Loucy (cell line): Measurements from ENCODE around the gene AGO3.

Experiments
- H2AFZ ChIP-seq: fragments of 200-600 bp; sonication (generic); 2 replicates; pipeline ENCODE4 v1.6.0; 2016; ENCODE audit warnings: antibody characterized with exemption, mild to moderate bottlenecking, low read length, moderate library complexity
- H3F3A ChIP-seq: fragments of 200-600 bp; 2 replicates; pipeline ENCODE4 v1.6.0; 2016; ENCODE audit warnings: antibody characterized with exemption, low read depth, mild to moderate bottlenecking
- H3K27me3 ChIP-seq: fragments of 200-600 bp; sonication (generic); 2 replicates; pipeline ENCODE4 v1.6.1; 2014; ENCODE audit warnings: low read length, mild to moderate bottlenecking; ENCODE audit not compliant: insufficient read depth, poor library complexity, severe bottlenecking
- H3K36me3 ChIP-seq: fragments of 200-600 bp; sonication (generic); 2 replicates; pipeline ENCODE4 v1.6.1; 2016; ENCODE audit warnings: low read length; ENCODE audit not compliant: insufficient read depth
- H3K4me1 ChIP-seq: fragments of 200-600 bp; sonication (generic); 2 replicates; pipeline ENCODE4 v1.5.1; 2014; ENCODE audit warnings: low read length, mild to moderate bottlenecking; ENCODE audit not compliant: insufficient read depth, poor library complexity, severe bottlenecking
- H3K4me2 ChIP-seq: fragments of 200-600 bp; sonication (generic); 2 replicates; pipeline ENCODE4 v1.6.0; 2014; ENCODE audit warnings: antibody characterized with exemption, low read length, low read depth, mild to moderate bottlenecking; ENCODE audit not compliant: poor library complexity, severe bottlenecking
- H3K4me3 ChIP-seq: fragments of 200-600 bp; sonication (generic); 2 replicates; pipeline ENCODE4 v1.5.1; 2014; ENCODE audit warnings: low read length, mild to moderate bottlenecking, mixed read lengths; ENCODE audit not compliant: poor library complexity, severe bottlenecking
- H3K79me2 ChIP-seq: fragments of 200-600 bp; sonication (generic); 2 replicates; pipeline ENCODE4 v1.6.1; 2014; ENCODE audit warnings: low read length; ENCODE audit not compliant: insufficient read depth
- H3K9ac ChIP-seq: fragments of 200-600 bp; sonication (generic); 2 replicates; pipeline ENCODE4 v1.6.0; 2014; ENCODE audit warnings: mild to moderate bottlenecking, low read depth, low read length, moderate library complexity; ENCODE audit not compliant: poor library complexity, severe bottlenecking
- H3K9me2 ChIP-seq: fragments of 200-600 bp; sonication (generic); replicated peaks from 2 replicates; pipeline ENCODE4 v1.6.1; 2016; ENCODE audit warnings: low read depth, low read length, mixed read lengths
- H3K9me3 ChIP-seq: fragments of 200-600 bp; sonication (generic); 2 replicates; pipeline ENCODE4 v1.6.1; 2014; ENCODE audit warnings: mild to moderate bottlenecking, antibody characterized with exemption, low read length, low read depth; ENCODE audit not compliant: insufficient read depth
- H4K20me1 ChIP-seq: fragments of 200-600 bp; sonication (generic); 2 replicates; pipeline ENCODE4 v1.6.0; 2014; ENCODE audit warnings: antibody characterized with exemption, low read length, mild to moderate bottlenecking; ENCODE audit not compliant: insufficient read depth, poor library complexity, severe bottlenecking
- EZH2phosphoT487 ChIP-seq: fragments of 200-600 bp; IDR thresholded peaks from 2 replicates; pipeline ENCODE4 v1.6.1; 2018; ENCODE audit warnings: antibody characterized with exemption, mild to moderate bottlenecking, moderate library complexity, borderline replicate concordance
- TF ChIP-seq, protein P1 (sequence below): fragments of 200-600 bp; sonication (generic); conservative IDR thresholded peaks from 2 replicates; pipeline ENCODE4 v1.5.1; 2014; ENCODE audit warnings: mild to moderate bottlenecking, antibody characterized with exemption, low read length

The AGO3 gene

DNA sequence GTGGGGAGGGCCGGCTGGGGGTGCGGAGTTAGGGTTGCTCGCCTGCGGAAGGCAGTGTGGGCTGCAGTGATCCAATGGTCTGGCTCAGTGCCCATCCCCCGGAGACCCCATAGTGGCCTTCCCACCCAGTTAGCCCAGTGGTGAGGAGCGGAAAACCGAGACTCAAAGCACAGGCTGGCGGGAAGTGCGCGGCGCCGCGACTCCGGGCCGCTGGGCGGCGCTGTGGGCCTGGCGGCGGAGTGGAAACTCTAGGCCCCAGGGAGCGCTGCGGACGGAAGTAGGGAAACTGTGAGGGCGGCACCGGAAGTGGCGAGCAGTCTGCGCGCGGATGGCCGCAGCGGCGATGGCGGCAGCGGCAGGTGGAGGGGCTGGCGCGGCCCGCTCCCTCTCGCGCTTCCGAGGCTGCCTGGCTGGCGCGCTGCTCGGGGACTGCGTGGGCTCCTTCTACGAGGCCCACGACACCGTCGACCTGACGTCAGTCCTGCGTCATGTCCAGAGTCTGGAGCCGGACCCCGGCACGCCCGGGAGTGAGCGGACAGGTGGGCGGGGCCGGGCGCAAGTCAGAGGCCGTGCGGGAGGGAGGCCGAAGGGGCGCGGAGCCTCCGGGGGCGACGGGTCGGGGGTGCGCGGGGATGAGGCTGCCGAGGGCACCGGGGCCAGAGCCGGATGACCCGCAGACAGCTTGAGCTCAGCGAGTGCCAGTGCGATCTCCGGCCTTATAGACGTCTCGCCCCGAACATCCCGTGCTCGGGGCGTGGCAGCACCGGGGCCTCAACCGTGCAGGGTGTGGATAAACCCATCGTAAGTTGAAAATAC lies 157.9 kb downstream of the AGO3 start, which contains the start of gene ADPRS:
Gene ADPRS, plus strand, starts transcription at position 316 of the 816 bp plus-strand sequence. Its CDS starts 13 bp downstream, at position 329.
- Histone ChIP-seq H3F3A (no peaks in the 10 kb centered on the region), H3K79me2 (peaks cover 41% of the 10 kb centered on the region)

DNA sequence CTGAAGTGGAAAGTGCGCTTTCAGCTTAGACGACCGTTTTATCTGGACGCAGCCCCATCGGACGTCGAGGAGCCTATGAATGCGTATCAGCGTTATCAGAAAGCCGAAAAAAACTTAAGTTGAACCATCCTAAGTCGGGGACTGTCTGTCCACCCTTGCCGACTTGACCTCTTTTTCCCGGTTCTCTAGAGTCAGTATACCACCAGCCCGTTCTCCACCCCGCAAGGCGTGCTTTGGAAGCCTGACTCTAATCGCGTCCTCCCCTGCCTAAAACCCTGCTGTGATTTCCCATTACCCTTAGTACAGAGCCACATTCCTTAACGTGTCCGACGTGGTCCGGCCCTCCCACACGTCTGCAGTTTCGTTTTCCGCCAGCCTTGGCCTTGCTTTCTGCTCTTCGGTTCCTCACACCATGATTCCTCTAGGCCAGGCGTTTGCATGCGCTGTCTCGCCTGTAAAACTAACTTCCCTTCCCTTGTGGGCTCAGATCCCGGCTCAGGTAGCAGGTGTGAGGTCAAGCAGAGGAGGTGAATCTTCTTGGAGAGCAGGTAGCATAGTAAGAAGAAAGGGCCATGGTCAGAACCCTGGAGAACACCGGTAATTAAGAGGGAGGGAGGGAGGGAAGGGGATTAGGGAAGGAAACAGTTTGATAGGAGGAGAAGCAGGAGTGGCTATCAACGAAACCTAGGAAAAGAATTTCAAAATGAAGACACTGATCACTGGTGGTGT lies 158.7 kb downstream of the AGO3 start:
- H3K4me2 ChIP-seq = peak overlapping the region; percentile 100
- peak overlapping the region; percentile 93 for H3K4me3 ChIP-seq
- peaks cover 16% of the 10 kb centered on the region; the same call in 1 of the 2 replicates for H3K36me3 ChIP-seq
- TF ChIP-seq, protein P1, sequence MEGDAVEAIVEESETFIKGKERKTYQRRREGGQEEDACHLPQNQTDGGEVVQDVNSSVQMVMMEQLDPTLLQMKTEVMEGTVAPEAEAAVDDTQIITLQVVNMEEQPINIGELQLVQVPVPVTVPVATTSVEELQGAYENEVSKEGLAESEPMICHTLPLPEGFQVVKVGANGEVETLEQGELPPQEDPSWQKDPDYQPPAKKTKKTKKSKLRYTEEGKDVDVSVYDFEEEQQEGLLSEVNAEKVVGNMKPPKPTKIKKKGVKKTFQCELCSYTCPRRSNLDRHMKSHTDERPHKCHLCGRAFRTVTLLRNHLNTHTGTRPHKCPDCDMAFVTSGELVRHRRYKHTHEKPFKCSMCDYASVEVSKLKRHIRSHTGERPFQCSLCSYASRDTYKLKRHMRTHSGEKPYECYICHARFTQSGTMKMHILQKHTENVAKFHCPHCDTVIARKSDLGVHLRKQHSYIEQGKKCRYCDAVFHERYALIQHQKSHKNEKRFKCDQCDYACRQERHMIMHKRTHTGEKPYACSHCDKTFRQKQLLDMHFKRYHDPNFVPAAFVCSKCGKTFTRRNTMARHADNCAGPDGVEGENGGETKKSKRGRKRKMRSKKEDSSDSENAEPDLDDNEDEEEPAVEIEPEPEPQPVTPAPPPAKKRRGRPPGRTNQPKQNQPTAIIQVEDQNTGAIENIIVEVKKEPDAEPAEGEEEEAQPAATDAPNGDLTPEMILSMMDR = no peak
- H2AFZ ChIP-seq = peak overlapping the region; percentile 100
- peaks cover 41% of the 10 kb centered on the region for H3K79me2 ChIP-seq
- H3F3A ChIP-seq = no peaks in the 10 kb centered on the region
- H3K9me3 ChIP-seq = no peaks in the 10 kb centered on the region
- peak overlapping the region; percentile 84 for H3K9ac ChIP-seq
- peaks cover 14% of the 10 kb centered on the region for H3K4me1 ChIP-seq
- H3K27me3 ChIP-seq = no peaks in the 10 kb centered on the region
- H4K20me1 ChIP-seq = peaks cover 15% of the 10 kb centered on the region
- H3K9me2 ChIP-seq = no peaks in the 10 kb centered on the region

More for the DNA sequence above, 157.9 kb downstream of the AGO3 start, which contains the start of gene ADPRS:
- Histone ChIP-seq H4K20me1 (peaks cover 15% of the 10 kb centered on the region), H3K27me3 (no peaks in the 10 kb centered on the region), H3K4me1 (peaks cover 14% of the 10 kb centered on the region), H3K4me3 (peak within 1 kb of the TSS; percentile 93), H3K9ac (peak within 1 kb of the TSS; percentile 84), H2AFZ (peak within 1 kb of the TSS; percentile 100), H3K36me3 (peaks cover 16% of the 10 kb centered on the region; the same call in 1 of the 2 replicates), H3K4me2 (peak within 1 kb of the TSS; percentile 100), H3K9me3 (no peaks in the 10 kb centered on the region), H3K9me2 (no peaks in the 10 kb centered on the region)
- TF ChIP-seq, protein P1 = peak; percentile 85
- no peak for TF ChIP-seq EZH2phosphoT487

DNA sequence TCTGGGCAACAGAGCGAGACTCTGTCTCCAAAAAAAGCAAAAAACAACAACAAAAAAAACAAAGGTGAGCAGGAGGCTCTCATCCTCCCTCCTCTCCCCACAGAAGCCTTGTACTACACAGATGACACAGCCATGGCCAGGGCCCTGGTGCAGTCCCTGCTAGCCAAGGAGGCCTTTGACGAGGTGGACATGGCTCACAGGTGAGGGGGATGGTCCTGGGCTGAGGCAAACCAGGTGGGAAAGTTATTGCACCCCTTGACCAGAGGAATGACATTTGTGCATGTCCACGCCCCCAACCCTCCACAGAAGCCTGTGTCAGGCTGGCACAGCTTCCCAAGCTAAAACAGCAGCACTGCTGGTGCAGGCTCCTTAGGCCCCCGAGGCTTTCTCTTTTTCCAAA lies 160.2 kb downstream of the AGO3 start:
- Histone ChIP-seq H3F3A (no peaks in the 10 kb centered on the region), H3K9ac (no peak overlapping the region), H4K20me1 (peaks cover 15% of the 10 kb centered on the region), H3K36me3 (peaks cover 16% of the 10 kb centered on the region; the same call in 1 of the 2 replicates), H3K4me2 (peak overlapping the region; percentile 100), H3K27me3 (no peaks in the 10 kb centered on the region), H3K9me3 (no peaks in the 10 kb centered on the region), H3K4me3 (no peak overlapping the region), H2AFZ (no peak overlapping the region), H3K4me1 (peaks cover 14% of the 10 kb centered on the region), H3K9me2 (no peaks in the 10 kb centered on the region), H3K79me2 (peaks cover 41% of the 10 kb centered on the region)
- TF ChIP-seq EZH2phosphoT487 = no peak
- TF ChIP-seq, protein P1 = no peak
